Gastrocnemius medialis (tissue), 4 donors: ENCODE data around the gene ANKRD34A. TPM values are rescaled to one million over a fixed set of nuclear protein-coding genes. Genes with fewer than 3 reads are reported as not detected.

Experiments
- ATAC-seq, 2 donors: fragments of 150-250 bp; one replicate each; pipeline ENCODE4 v1.9.1; 2016
- DNase-seq, 2 donors: peaks; one replicate each; pipeline ENCODE4 v3.0.0-alpha.2; 2019
- H3K27ac ChIP-seq, 4 donors: fragments of 200-600 bp; sonication (generic); 1 replicate in 1 of 4; 2 replicates in 3 of 4; pipeline ENCODE4 v1.5.1; 2016 to 2018; ENCODE audit warnings: mild to moderate bottlenecking in 2 of 4, moderate library complexity in 1 of 4
- H3K27me3 ChIP-seq, 3 donors: fragments of 200-600 bp; sonication (generic) in 2 of 3; 1 replicate in 1 of 3; 2 replicates in 2 of 3; pipeline versions ENCODE4 v1.5.1 to v1.6.0; 2016 to 2019; ENCODE audit warnings: mild to moderate bottlenecking in 1 of 3, moderate library complexity in 1 of 3
- H3K36me3 ChIP-seq, 2 donors: fragments of 200-600 bp; sonication (generic) in 1 of 2; one replicate each; pipeline ENCODE4 v1.5.1; 2017 to 2018
- H3K4me1 ChIP-seq, 2 donors: fragments of 200-600 bp; sonication (generic) in 1 of 2; one replicate each; pipeline ENCODE4 v1.5.1; 2016 to 2017; ENCODE audit warnings: mild to moderate bottlenecking in 2 of 2
- H3K4me3 ChIP-seq, 4 donors: fragments of 200-600 bp; sonication (generic) in 3 of 4; 1 replicate in 1 of 4; 2 replicates in 3 of 4; pipeline ENCODE4 v1.5.1; 2016 to 2019; ENCODE audit warnings: mild to moderate bottlenecking in 2 of 4
- H3K9me3 ChIP-seq, 3 donors: fragments of 200-600 bp; sonication (generic) in 2 of 3; 1 replicate in 1 of 3; 2 replicates in 2 of 3; pipeline ENCODE4 v1.5.1; 2016 to 2019
- CTCF ChIP-seq, 5 experiments: fragments of 450-650 bp in 3 of 5; fragments of 200-600 bp in 2 of 5; sonication (generic) in 2 of 5; IDR thresholded peaks in 4 of 5; conservative IDR thresholded peaks in 1 of 5; 1 replicate in 4 of 5; 2 replicates in 1 of 5; pipeline ENCODE4 v1.5.1; 2016 to 2019; ENCODE audit warnings: antibody characterized with exemption in 5 of 5, mild to moderate bottlenecking in 3 of 5, moderate library complexity in 3 of 5
- POLR2A ChIP-seq, 2 donors: fragments of 450-650 bp; IDR thresholded peaks; one replicate each; pipeline ENCODE4 v1.6.1; 2017; ENCODE audit warnings: antibody characterized with exemption in 2 of 2, mild to moderate bottlenecking in 2 of 2, moderate library complexity in 2 of 2
- in situ Hi-C, 4 donors: fragments of 200-750 bp; cut with MboI; loops; one replicate each; pipeline versions ENCODE4 v1.15.0 to v1.8.0; 2017; ENCODE audit warnings: low sequenced_read_pairs in 4 of 4
- intact Hi-C: fragments of 100-400 bp; cut with DNase I; formaldehyde crosslinking; loops from one replicate; pipeline ENCODE4 v1.15.1; 2023; ENCODE audit warnings: low total_unique reads
- total RNA-seq, 4 donors: library from RNA; depleted of rRNA; stranded (reverse); fragments of >200 nt; gene quantifications; one replicate each; pipeline versions ENCODE4 v1.1.0 to v1.2.3, GENCODE V29; 2016

ANKRD34A gene
- total RNA-seq, 4 donors from 2014 or later: 3.3 to 19.0 (median 6.7) TPM

- peak; percentile 98 to 99 for DNase-seq
- in situ Hi-C loops: loop anchor here (5.0 kb wide), 1 partner anchor 33 kb away; no protein-coding TSS in a partner anchor
These were observed 14.7 kb upstream of the ANKRD34A start for GRCh38 chr1:145978854-145979745.

GRCh38 chr1:145978471-145978853, 14.1 kb upstream of the ANKRD34A start:
- TF ChIP-seq CTCF (IDR thresholded peaks at IDR 0.05 in 4 of 5, conservative IDR thresholded peaks at IDR 0.05 in 1 of 5) (no peak), POLR2A (IDR thresholded peaks at IDR 0.05) (no peak)
- in situ Hi-C loops: loop anchor here (5.0 kb wide), 1 partner anchor 34 kb away; no protein-coding TSS in a partner anchor

More at GRCh38 chr1:145978854-145979745, 14.7 kb upstream of the ANKRD34A start:
- no peaks in the 10 kb centered on the region for H3K36me3 ChIP-seq
- ATAC-seq: peak; percentile 75 to 76
- intact Hi-C loops: loop anchor here (1.0 to 2.0 kb wide), 3 partner anchors 14 to 28 kb away; partner anchors contain the start of genes ANKRD34A and POLR3GL
- H3K4me3 ChIP-seq: peak overlapping the region; percentile 36 to 47 (median 38)
- peak overlapping the region; percentile 95 to 99 (median 98) for H3K27ac ChIP-seq
- H3K27me3 ChIP-seq: no peaks in the 10 kb centered on the region
- H3K4me1 ChIP-seq: peaks cover 61 to 62% of the 10 kb centered on the region in 2 donors
- H3K9me3 ChIP-seq: no peaks in the 10 kb centered on the region
- TF ChIP-seq CTCF (IDR thresholded peaks at IDR 0.05 in 4 of 5, conservative IDR thresholded peaks at IDR 0.05 in 1 of 5): peak in 4 of 5 experiments; percentile 29 to 42 (median 31)
- peak in 1 of 2 donors; percentile 91 for TF ChIP-seq POLR2A (IDR thresholded peaks at IDR 0.05)

DNA sequence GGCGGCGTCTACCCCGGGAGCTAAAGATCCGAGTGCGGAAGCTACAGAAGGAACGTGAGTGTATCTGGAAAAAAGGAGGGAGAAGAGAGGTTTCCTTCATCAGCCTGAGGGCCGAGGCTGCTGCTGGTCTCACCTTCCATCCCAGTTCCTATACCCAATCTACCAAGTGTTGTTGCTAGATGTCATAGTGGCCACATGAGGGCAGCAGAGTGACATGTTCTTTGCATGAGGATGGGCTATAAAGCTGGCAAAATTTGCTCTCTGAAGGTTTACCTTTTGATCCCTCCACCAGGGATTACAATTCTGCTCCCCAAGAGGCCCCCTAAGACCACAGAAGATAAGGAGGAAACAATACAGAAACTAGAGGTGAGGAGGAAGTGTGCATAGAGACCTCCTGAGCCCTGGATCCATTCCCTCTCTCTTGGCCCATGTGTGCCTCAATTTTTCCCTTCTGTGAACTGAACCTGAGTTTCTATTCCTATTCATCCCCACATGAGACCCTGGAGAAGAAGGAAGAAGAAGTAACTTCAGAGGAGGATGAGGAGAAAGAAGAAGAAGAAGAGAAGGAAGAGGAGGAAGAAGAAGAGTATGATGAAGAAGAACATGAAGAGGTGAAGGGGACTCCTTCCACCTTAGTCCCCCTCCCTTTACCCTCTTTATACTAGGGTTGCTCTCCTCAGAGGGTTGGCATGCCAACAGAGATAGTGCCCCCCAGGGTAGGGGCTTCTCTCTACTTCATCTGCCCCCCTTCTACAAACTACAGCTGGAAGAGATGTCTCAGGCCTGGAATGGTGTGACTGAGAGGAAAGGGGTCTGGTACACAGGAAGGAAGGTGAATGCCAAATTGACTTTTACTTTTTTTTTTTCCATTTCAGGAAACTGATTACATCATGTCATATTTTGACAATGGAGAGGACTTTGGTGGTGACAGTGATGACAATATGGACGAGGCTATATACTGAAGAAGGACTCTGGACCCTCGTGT, 13.4 kb upstream of the ANKRD34A start:
- in situ Hi-C loops (loop anchor here (5.0 kb wide), 1 partner anchor 35 kb away; no protein-coding TSS in a partner anchor), intact Hi-C loops (loop anchor here (1.0 to 2.0 kb wide), 2 partner anchors 13 to 36 kb away; partner anchors contain the start of genes ANKRD34A and POLR3GL)
- H3K4me3 ChIP-seq: peak overlapping the region; percentile 19 to 47 (median 35)
- no peaks in the 10 kb centered on the region for H3K9me3 ChIP-seq
- H3K27me3 ChIP-seq: no peaks in the 10 kb centered on the region
- TF ChIP-seq POLR2A (IDR thresholded peaks at IDR 0.05) (no peak), CTCF (IDR thresholded peaks at IDR 0.05 in 4 of 5, conservative IDR thresholded peaks at IDR 0.05 in 1 of 5) (peak; percentile 84 to 95 (median 92))
- ATAC-seq (peak; percentile 33 to 36), DNase-seq (peak; percentile 78 to 85)
- peak overlapping the region; percentile 95 to 99 (median 98) for H3K27ac ChIP-seq
- H3K36me3 ChIP-seq: no peaks in the 10 kb centered on the region
- peaks cover 49 to 50% of the 10 kb centered on the region in 2 donors for H3K4me1 ChIP-seq

More at GRCh38 chr1:145978471-145978853, 14.1 kb upstream of the ANKRD34A start:
- Histone ChIP-seq H3K27ac (peak overlapping the region; percentile 95 to 99 (median 98)), H3K4me3 (peak overlapping the region; percentile 27 to 47 (median 35)), H3K27me3 (no peaks in the 10 kb centered on the region), H3K4me1 (peaks cover 55% of the 10 kb centered on the region in 2 donors), H3K9me3 (no peaks in the 10 kb centered on the region), H3K36me3 (no peaks in the 10 kb centered on the region)
- intact Hi-C loops: loop anchor here (2.0 kb wide), 1 partner anchor 14 kb away; the partner anchor contains the start of genes ANKRD34A and POLR3GL
- DNase-seq (no peak), ATAC-seq (no peak)

- Histone ChIP-seq H3K27ac (peak overlapping the region; percentile 95 to 99 (median 98)), H3K4me3 (no peak overlapping the region), H3K4me1 (peaks cover 42% of the 10 kb centered on the region in 2 donors), H3K36me3 (no peaks in the 10 kb centered on the region), H3K9me3 (no peaks in the 10 kb centered on the region), H3K27me3 (no peaks in the 10 kb centered on the region)
- intact Hi-C loops (loop anchor here (1.0 kb wide), 1 partner anchor 36 kb away; no protein-coding TSS in a partner anchor), in situ Hi-C loops (loop anchor here (5.0 kb wide), 1 partner anchor 35 kb away; no protein-coding TSS in a partner anchor)
- ATAC-seq: no peak
- DNase-seq: no peak
- TF ChIP-seq CTCF (IDR thresholded peaks at IDR 0.05 in 4 of 5, conservative IDR thresholded peaks at IDR 0.05 in 1 of 5): no peak
- no peak for TF ChIP-seq POLR2A (IDR thresholded peaks at IDR 0.05)
These were observed 12.6 kb upstream of the ANKRD34A start for GRCh38 chr1:145977016-145977415.
